ES-I3 (cell line): ENCODE data around the gene TPCN2.

Experiments
- H3K36me3 ChIP-seq: 2 replicates; pipeline ENCODE4 v1.6.1; 2013; ENCODE audit warnings: mild to moderate bottlenecking, low read length, control low read depth, moderate library complexity; ENCODE audit not compliant: insufficient read depth
- H3K4me1 ChIP-seq: 2 replicates; pipeline ENCODE4 v1.6.1; 2013; ENCODE audit warnings: mild to moderate bottlenecking, control low read depth, low read length; ENCODE audit not compliant: insufficient read depth
- H3K9ac ChIP-seq: 2 replicates; pipeline ENCODE4 v1.6.1; 2013; ENCODE audit warnings: low read depth, mild to moderate bottlenecking, low read length, moderate library complexity
- H3K9me3 ChIP-seq: 2 replicates; pipeline ENCODE4 v1.6.1; 2013; ENCODE audit warnings: mild to moderate bottlenecking, low read length, moderate library complexity; ENCODE audit not compliant: control insufficient read depth, insufficient read depth

The TPCN2 gene

DNA sequence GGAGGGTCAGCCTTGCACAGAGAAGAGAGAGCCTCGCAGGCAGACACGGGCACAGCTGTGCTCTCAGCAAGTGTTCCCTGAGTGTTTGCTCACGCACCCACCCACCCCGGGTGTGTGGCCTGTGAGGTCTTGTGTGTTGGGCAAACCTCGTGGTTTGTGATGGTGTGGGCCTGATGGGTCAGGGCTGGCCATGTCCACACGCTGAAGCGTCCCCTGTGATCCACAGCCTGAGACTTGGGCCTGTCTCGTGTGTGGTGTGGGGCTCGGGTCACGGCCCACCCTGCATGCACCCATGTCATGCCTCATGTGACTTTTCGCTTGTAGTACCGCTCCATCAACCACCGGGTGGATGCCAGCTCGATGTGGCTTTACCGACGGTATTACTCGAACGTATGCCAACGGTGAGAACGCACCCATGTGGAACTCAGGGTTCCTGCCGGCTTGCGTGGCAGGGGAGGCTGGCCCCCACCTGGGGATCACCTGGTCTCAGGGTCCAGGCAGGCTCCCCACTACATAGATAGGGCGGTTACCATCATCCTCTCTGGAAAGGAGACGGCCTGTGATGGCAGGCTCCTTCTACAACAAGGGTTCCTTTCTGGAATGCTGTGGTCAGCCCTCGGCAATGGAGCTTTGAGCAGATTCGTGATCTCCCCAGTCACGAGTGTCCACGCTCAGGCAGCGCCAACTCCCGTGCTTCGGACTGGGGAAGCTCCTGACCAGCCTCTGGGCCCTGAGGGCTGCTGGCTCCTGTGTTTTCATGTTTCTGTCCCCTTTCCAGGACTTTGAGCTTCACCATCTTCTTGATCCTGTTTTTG lies 5.9 kb downstream of the TPCN2 start:
- Histone ChIP-seq H3K4me1 (peaks cover 7% of the 10 kb centered on the region; the same call in 1 of the 2 replicates), H3K9me3 (no peaks in the 10 kb centered on the region), H3K36me3 (peaks cover 10% of the 10 kb centered on the region), H3K9ac (no peak overlapping the region)

- no peak overlapping the region for H3K9ac ChIP-seq
- no peaks in the 10 kb centered on the region for H3K9me3 ChIP-seq
- H3K36me3 ChIP-seq = peaks cover 10% of the 10 kb centered on the region
These were observed 6.5 kb downstream of the TPCN2 start for GRCh38 chr11:69055212-69055586.

GRCh38 chr11:69055598-69056516 lies 7.1 kb downstream of the TPCN2 start:
- H3K9ac ChIP-seq = no peak overlapping the region
- no peaks in the 10 kb centered on the region for H3K9me3 ChIP-seq
- H3K36me3 ChIP-seq = peaks cover 10% of the 10 kb centered on the region
- peaks cover 4% of the 10 kb centered on the region; the same call in 1 of the 2 replicates for H3K4me1 ChIP-seq

More at GRCh38 chr11:69055212-69055586, 6.5 kb downstream of the TPCN2 start:
- H3K4me1 ChIP-seq = peaks cover 7% of the 10 kb centered on the region; the same call in 1 of the 2 replicates

- Histone ChIP-seq H3K9me3 (no peaks in the 10 kb centered on the region), H3K36me3 (peaks cover 10% of the 10 kb centered on the region)
These were observed 8.5 kb downstream of the TPCN2 start for GRCh38 chr11:69057236-69057635.

DNA sequence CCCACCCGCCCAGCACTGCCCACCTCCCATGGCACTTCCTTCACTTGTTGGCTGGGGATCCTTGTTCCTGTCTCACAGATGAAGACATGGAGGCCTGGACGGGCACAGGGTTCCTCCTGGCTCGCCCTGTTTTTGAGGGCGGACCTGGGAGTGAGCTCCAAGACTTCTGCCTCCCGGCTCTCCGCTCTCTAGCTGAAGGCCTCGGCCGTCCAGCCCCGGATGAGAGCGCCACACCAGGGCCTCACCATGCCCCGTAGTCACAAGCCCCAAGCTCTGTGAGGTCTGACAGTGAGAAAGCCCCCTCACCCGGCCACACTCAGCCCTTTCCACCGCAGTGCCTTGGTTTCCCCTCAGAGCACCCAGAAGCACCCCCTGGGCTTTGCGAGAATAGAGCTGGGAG lies 9.1 kb downstream of the TPCN2 start:
- Histone ChIP-seq H3K4me1 (no peaks in the 10 kb centered on the region), H3K36me3 (peaks cover 10% of the 10 kb centered on the region), H3K9ac (no peak overlapping the region), H3K9me3 (no peaks in the 10 kb centered on the region)

More at GRCh38 chr11:69057236-69057635, 8.5 kb downstream of the TPCN2 start:
- Histone ChIP-seq H3K4me1 (no peaks in the 10 kb centered on the region), H3K9ac (no peak overlapping the region)

- H3K9ac ChIP-seq = no peak overlapping the region
- no peaks in the 10 kb centered on the region for H3K9me3 ChIP-seq
- no peaks in the 10 kb centered on the region for H3K4me1 ChIP-seq
- peaks cover 10% of the 10 kb centered on the region for H3K36me3 ChIP-seq
These were observed 10.0 kb downstream of the TPCN2 start for GRCh38 chr11:69058511-69059270.

GRCh38 chr11:69059429-69059828 lies 10.7 kb downstream of the TPCN2 start:
- Histone ChIP-seq H3K4me1 (no peaks in the 10 kb centered on the region), H3K9me3 (no peaks in the 10 kb centered on the region), H3K9ac (no peak overlapping the region), H3K36me3 (peaks cover 12% of the 10 kb centered on the region)

GRCh38 chr11:69059985-69060384 lies 11.3 kb downstream of the TPCN2 start:
- no peaks in the 10 kb centered on the region for H3K9me3 ChIP-seq
- H3K9ac ChIP-seq = no peak overlapping the region
- peaks cover 13% of the 10 kb centered on the region for H3K36me3 ChIP-seq
- no peaks in the 10 kb centered on the region for H3K4me1 ChIP-seq

- Histone ChIP-seq H3K9me3 (no peaks in the 10 kb centered on the region), H3K9ac (no peak overlapping the region), H3K4me1 (no peaks in the 10 kb centered on the region; the same call in 1 of the 2 replicates), H3K36me3 (peaks cover 13% of the 10 kb centered on the region)
These were observed 12.3 kb downstream of the TPCN2 start for GRCh38 chr11:69060806-69061712.

GRCh38 chr11:69061713-69062053 lies 13.0 kb downstream of the TPCN2 start:
- Histone ChIP-seq H3K4me1 (no peaks in the 10 kb centered on the region; the same call in 1 of the 2 replicates), H3K36me3 (peaks cover 15% of the 10 kb centered on the region), H3K9me3 (no peaks in the 10 kb centered on the region), H3K9ac (no peak overlapping the region)

GRCh38 chr11:69062169-69062855 lies 13.6 kb downstream of the TPCN2 start:
- H3K36me3 ChIP-seq = peaks cover 15% of the 10 kb centered on the region
- no peaks in the 10 kb centered on the region for H3K9me3 ChIP-seq
- H3K4me1 ChIP-seq = no peaks in the 10 kb centered on the region; the same call in 1 of the 2 replicates
- no peak overlapping the region for H3K9ac ChIP-seq

DNA sequence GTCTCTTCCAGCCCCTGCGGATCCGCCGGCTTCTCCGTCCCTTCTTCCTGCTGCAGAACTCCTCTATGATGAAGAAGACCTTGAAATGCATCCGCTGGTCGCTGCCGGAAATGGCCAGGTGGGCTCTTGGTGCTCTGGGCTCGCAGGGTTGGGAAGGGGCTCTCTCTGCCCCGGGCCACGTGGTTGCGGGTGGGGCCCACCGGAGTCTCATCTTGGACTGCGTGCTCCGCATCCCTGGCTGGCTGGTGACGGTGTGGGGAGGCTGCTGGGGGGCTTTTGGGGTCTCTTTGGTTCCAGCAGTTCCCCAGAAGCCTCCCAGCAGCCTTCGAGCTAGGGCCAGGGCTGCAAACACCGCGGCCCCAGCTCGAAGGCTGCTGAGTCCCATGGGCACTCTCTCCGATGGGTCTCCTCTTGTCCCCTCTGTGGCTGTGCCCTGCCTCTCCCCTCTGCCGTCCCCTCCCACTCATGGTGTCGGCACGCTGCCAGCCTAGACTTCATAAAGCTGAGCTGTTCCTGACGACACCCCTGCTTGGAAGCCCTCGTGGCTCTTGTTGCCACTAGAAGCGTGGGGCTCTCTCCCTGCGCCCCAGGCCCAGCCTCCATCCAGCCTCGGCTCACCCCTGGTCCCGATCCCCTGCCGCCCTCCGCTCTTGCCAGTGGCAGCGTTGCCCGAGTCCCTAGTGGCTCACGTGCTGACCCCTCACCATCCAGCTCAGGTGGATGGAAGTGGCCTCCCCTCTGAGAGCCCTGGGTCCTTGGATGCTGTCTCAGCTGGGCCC lies 14.3 kb downstream of the TPCN2 start:
- no peaks in the 10 kb centered on the region; the same call in 1 of the 2 replicates for H3K4me1 ChIP-seq
- H3K9ac ChIP-seq = no peak overlapping the region
- no peaks in the 10 kb centered on the region for H3K9me3 ChIP-seq
- H3K36me3 ChIP-seq = peaks cover 9% of the 10 kb centered on the region
